B cell (primary cell): ENCODE measurements around the gene SDCCAG8. TPM values are rescaled to one million over a fixed set of nuclear protein-coding genes. Genes with fewer than 3 reads are reported as not detected.

Experiments used
- ATAC-seq: fragments of 200-7000 bp; cut with Tn5 transposase; one replicate; pipeline ENCODE4 v1.10.0; 2021; ENCODE audit warnings: low read depth, mild to moderate bottlenecking, moderate number of reproducible peaks, moderate library complexity
- CTCF ChIA-PET: fragments of 350-600 bp; sonication (Branson Sonifier 250); formaldehyde crosslinking; loops from one replicate; lab custom pipeline; 2021; ENCODE audit warnings: antibody characterized with exemption, inconsistent platforms; lab: Charles Lee
- POLR2A ChIA-PET: fragments of 350-600 bp; sonication (Branson Sonifier 250); formaldehyde crosslinking; loops from one replicate; lab custom pipeline; 2021; ENCODE audit warnings: antibody characterized with exemption; lab: Charles Lee
- DNase-seq: peaks from one replicate; pipeline ENCODE4 v3.0.0; 2013
- H2AFZ ChIP-seq: 2 replicates; pipeline ENCODE4 v1.6.1; 2012; ENCODE audit warnings: mild to moderate bottlenecking, low read depth, low read length; ENCODE audit not compliant: insufficient read depth, poor library complexity, severe bottlenecking
- H3K27ac ChIP-seq, 2 donors: 1 replicate in 1 of 2; 2 replicates in 1 of 2; pipeline ENCODE4 v1.5.1; 2012 to 2013; ENCODE audit warnings: low read length in 2 of 2, mild to moderate bottlenecking in 2 of 2, moderate library complexity in 1 of 2
- H3K27me3 ChIP-seq, 4 experiments: fragments of 200-600 bp in 1 of 4; sonication (generic) in 1 of 4; replicated peaks in 1 of 4; 1 replicate in 2 of 4; 2 replicates in 2 of 4; pipeline versions ENCODE4 v1.6.1 to v1.7.0; 2013 to 2016; ENCODE audit warnings: low read length in 3 of 4, mild to moderate bottlenecking in 2 of 4, mixed read lengths in 1 of 4, moderate library complexity in 1 of 4; ENCODE audit not compliant: insufficient read depth in 4 of 4, control insufficient read depth in 3 of 4; ENCODE audit errors: control extremely low read depth in 1 of 4
- H3K36me3 ChIP-seq, 2 experiments: replicated peaks in 1 of 2; 1 replicate in 1 of 2; 2 replicates in 1 of 2; pipeline versions ENCODE4 v1.6.1 to v1.7.1; 2013; ENCODE audit warnings: low read length in 1 of 2; ENCODE audit not compliant: insufficient read depth in 2 of 2, control insufficient read depth in 1 of 2; ENCODE audit errors: control extremely low read depth in 1 of 2, extremely low read depth in 1 of 2
- H3K4me1 ChIP-seq, 2 donors: fragments of 200-600 bp in 1 of 2; sonication (generic) in 1 of 2; 1 replicate in 1 of 2; 2 replicates in 1 of 2; pipeline versions ENCODE4 v1.5.1 to v1.6.1; 2013 to 2017; ENCODE audit warnings: low read length in 2 of 2; ENCODE audit not compliant: control insufficient read depth in 2 of 2, insufficient read depth in 2 of 2
- H3K4me2 ChIP-seq: replicated peaks from 2 replicates; pipeline ENCODE3; 2012; ENCODE audit warnings: mild to moderate bottlenecking, low read depth, low read length; ENCODE audit not compliant: poor library complexity, severe bottlenecking
- H3K4me3 ChIP-seq, 5 experiments: fragments of 200-600 bp in 1 of 5; sonication (generic) in 1 of 5; 1 replicate in 3 of 5; 2 replicates in 2 of 5; pipeline versions ENCODE4 v1.5.1 to v1.7.0; 2011 to 2016; ENCODE audit warnings: low read length in 4 of 5, mild to moderate bottlenecking in 4 of 5, low read depth in 2 of 5, control low read depth in 1 of 5, moderate library complexity in 1 of 5; ENCODE audit not compliant: insufficient read depth in 1 of 5; ENCODE audit errors: control extremely low read depth in 1 of 5, extremely low read depth in 1 of 5
- H3K79me2 ChIP-seq: fragments of 200-600 bp; sonication (generic); one replicate; pipeline ENCODE4 v1.6.0; 2016; ENCODE audit warnings: low read length; ENCODE audit not compliant: control insufficient read depth, insufficient read depth
- H3K9ac ChIP-seq: fragments of 200-600 bp; sonication (generic); 2 replicates; pipeline ENCODE4 v1.6.1; 2017; ENCODE audit warnings: mild to moderate bottlenecking, low read length, moderate library complexity
- H3K9me3 ChIP-seq, 3 donors: one replicate each; pipeline versions ENCODE4 v1.6.1 to v1.7.1; 2013; ENCODE audit warnings: low read length in 2 of 3; ENCODE audit not compliant: control insufficient read depth in 2 of 3, insufficient read depth in 1 of 3; ENCODE audit errors: control extremely low read depth in 1 of 3
- H4K20me1 ChIP-seq: 2 replicates; pipeline ENCODE4 v1.6.0; 2012; ENCODE audit warnings: mild to moderate bottlenecking, low read length; ENCODE audit not compliant: insufficient read depth, control insufficient read depth, poor library complexity, severe bottlenecking
- H3K27ac Mint-ChIP-seq: one replicate; pipeline ENCODE4 v1.8.0; 2021; ENCODE audit warnings: mixed read lengths
- H3K27me3 Mint-ChIP-seq: one replicate; pipeline ENCODE4 v1.8.0; 2021; ENCODE audit warnings: mixed read lengths
- H3K4me1 Mint-ChIP-seq: one replicate; pipeline ENCODE4 v1.8.0; 2021; ENCODE audit warnings: mixed read lengths
- H3K4me3 Mint-ChIP-seq: one replicate; pipeline ENCODE4 v1.8.0; 2021; ENCODE audit warnings: mixed read lengths
- H3K9me3 Mint-ChIP-seq: one replicate; pipeline ENCODE4 v1.8.0; 2022; ENCODE audit warnings: mixed read lengths; ENCODE audit not compliant: insufficient read depth
- CTCF ChIP-seq: fragments of 200-600 bp; IDR thresholded peaks from one replicate; pipeline ENCODE4 v1.8.0; 2022; ENCODE audit warnings: antibody characterized with exemption, mild to moderate bottlenecking
- EZH2 ChIP-seq: IDR thresholded peaks from 2 replicates; pipeline ENCODE4 v1.6.1; 2012; ENCODE audit warnings: borderline replicate concordance, low read depth, mild to moderate bottlenecking, moderate library complexity, low read length; ENCODE audit not compliant: insufficient read depth, poor library complexity, severe bottlenecking
- WGBS: methylation state at CpG from one replicate; pipeline ENCODE4 v1.1.5; 2013; ENCODE audit warnings: missing lambda C conversion rate; ENCODE audit not compliant: insufficient coverage; 5-methylcytosine and 5-hydroxymethylcytosine counted together
- intact Hi-C: fragments of 100-400 bp; cut with micrococcal nuclease; formaldehyde crosslinking; loops from one replicate; pipeline ENCODE4 v1.10.0; 2022
- polyA plus RNA-seq: library from polyadenylated mRNA; depleted of rRNA; stranded (reverse); fragments of >200 nt; gene quantifications from 2 replicates; pipeline ENCODE4 v1.2.3, GENCODE V29; 2012
- total RNA-seq, 2 donors: library from RNA; stranded (reverse); fragments of 120-200 nt in 1 of 2; gene quantifications; 1 replicate in 1 of 2; 2 replicates in 1 of 2; pipeline versions ENCODE4 v1.2.3 to v1.2.4, GENCODE V29; 2013 to 2022

The SDCCAG8 gene
- total and polyA plus RNA-seq, 2 donors (not counting 1 experiment from before 2014, with no cell fraction given): 37.1 to 60.7 TPM

- ChIA-PET POLR2A (interaction anchor here (0.5 kb wide), 1 partner anchor 9 kb away, joined by 6 read pairs; no protein-coding TSS in a partner anchor), CTCF (interaction anchor here (1.4 kb wide), 1 partner anchor 9 kb away, joined by 3 read pairs; no protein-coding TSS in a partner anchor)
Observed at GRCh38 chr1:243501002-243501401, 245.2 kb downstream of the SDCCAG8 start.

More at GRCh38 chr1:243501002-243501401, 245.2 kb downstream of the SDCCAG8 start:
- Mint-ChIP-seq H3K27ac (no peak overlapping the region), H3K9me3 (no peaks in the 10 kb centered on the region), H3K4me3 (no peak overlapping the region), H3K4me1 (peaks cover 10% of the 10 kb centered on the region), H3K27me3 (no peaks in the 10 kb centered on the region)
- no peaks in the 10 kb centered on the region for H3K27me3 ChIP-seq
- peaks cover 9 to 11% of the 10 kb centered on the region in 2 donors for H3K4me1 ChIP-seq
- no peak overlapping the region for H2AFZ ChIP-seq
- H3K36me3 ChIP-seq: peaks cover 2 to 4% of the 10 kb centered on the region in 2 experiments
- no peaks in the 10 kb centered on the region for H4K20me1 ChIP-seq
- H3K79me2 ChIP-seq: no peaks in the 10 kb centered on the region
- no peak for ATAC-seq
- no CpG with 5 or more reads among the region's 5 CpGs for WGBS
- intact Hi-C loops: loop anchor here (10.0 kb wide), 2 partner anchors 224 to 774 kb away; no protein-coding TSS in a partner anchor
- H3K9ac ChIP-seq: no peak overlapping the region
- H3K27ac ChIP-seq: no peak overlapping the region
- DNase-seq: no peak
- TF ChIP-seq EZH2 (no peak), CTCF (no peak)
- no peak overlapping the region for H3K4me3 ChIP-seq
- H3K4me2 ChIP-seq: no peak overlapping the region
- no peaks in the 10 kb centered on the region for H3K9me3 ChIP-seq
